ENCODE data around the gene TREH.

DNA sequence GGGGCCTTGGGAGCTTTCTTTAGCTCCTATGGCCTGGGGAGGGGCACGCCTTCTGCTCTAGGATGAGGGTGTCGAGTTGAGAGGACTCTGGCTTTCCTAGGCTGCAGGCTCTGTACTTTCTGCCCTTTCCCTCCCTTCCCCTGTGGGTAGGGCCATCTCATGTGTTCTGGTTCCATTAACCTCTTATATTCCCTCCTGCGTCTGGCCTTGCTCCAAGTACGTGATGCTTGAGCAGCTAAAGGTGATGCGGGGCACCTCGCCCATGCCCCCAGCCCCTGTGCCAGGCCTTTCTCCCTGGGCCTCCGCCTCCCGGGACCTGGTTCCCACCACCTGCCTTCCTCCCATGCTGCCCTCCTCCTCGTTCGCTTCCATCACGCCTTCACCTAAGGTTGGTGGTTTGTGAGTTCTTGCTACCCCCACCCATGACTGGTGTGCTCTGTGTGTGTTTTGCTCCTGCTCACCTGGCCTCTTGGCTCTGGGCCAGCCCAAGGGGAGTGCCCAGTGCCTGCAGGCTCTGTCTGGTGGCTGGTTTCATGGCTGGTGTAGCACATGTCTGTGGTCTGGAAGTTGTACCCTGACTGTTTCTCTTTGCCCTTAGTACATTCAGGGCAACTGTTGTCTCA lies 37.9 kb downstream of the TREH start:
- TF ChIP-seq, protein P1, sequence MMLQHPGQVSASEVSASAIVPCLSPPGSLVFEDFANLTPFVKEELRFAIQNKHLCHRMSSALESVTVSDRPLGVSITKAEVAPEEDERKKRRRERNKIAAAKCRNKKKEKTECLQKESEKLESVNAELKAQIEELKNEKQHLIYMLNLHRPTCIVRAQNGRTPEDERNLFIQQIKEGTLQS (IDR thresholded peaks at IDR 0.05), result no peak
- TF ChIP-seq POLR2A (IDR thresholded peaks at IDR 0.05; ENCODE audit: borderline replicate concordance, extremely low read depth, insufficient read depth, insufficient read length) (no peak), EZH2 (IDR thresholded peaks at IDR 0.05) (no peak), RAD21 (IDR thresholded peaks at IDR 0.05; ENCODE audit: low read depth) (no peak), YY1 (IDR thresholded peaks at IDR 0.05; ENCODE audit: extremely low read depth, insufficient replicate concordance, low read depth, low read length) (no peak), JUND (IDR thresholded peaks at IDR 0.05) (no peak), EZH2phosphoT487 (IDR thresholded peaks at IDR 0.05; ENCODE audit: borderline replicate concordance) (no peak), POLR2AphosphoS5 (IDR thresholded peaks at IDR 0.05; ENCODE audit: low read depth, low read length) (no peak), ZFX (IDR thresholded peaks at IDR 0.05) (no peak), EGR1 (IDR thresholded peaks at IDR 0.05; ENCODE audit: low read depth) (no peak), ELF1 (IDR thresholded peaks at IDR 0.05; ENCODE audit: borderline replicate concordance, low read depth) (no peak), CEBPB (IDR thresholded peaks at IDR 0.05; ENCODE audit: low read depth) (no peak)
- TF ChIP-seq, protein P2, sequence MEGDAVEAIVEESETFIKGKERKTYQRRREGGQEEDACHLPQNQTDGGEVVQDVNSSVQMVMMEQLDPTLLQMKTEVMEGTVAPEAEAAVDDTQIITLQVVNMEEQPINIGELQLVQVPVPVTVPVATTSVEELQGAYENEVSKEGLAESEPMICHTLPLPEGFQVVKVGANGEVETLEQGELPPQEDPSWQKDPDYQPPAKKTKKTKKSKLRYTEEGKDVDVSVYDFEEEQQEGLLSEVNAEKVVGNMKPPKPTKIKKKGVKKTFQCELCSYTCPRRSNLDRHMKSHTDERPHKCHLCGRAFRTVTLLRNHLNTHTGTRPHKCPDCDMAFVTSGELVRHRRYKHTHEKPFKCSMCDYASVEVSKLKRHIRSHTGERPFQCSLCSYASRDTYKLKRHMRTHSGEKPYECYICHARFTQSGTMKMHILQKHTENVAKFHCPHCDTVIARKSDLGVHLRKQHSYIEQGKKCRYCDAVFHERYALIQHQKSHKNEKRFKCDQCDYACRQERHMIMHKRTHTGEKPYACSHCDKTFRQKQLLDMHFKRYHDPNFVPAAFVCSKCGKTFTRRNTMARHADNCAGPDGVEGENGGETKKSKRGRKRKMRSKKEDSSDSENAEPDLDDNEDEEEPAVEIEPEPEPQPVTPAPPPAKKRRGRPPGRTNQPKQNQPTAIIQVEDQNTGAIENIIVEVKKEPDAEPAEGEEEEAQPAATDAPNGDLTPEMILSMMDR (IDR thresholded peaks at IDR 0.05 in 2 of 3, conservative IDR thresholded peaks at IDR 0.05 in 1 of 3; ENCODE audit: borderline replicate concordance in 1 of 3, insufficient read depth in 1 of 3, low read depth in 2 of 3, low read length in 2 of 3), result no peak
